SKM-1 (cell line): ENCODE results near the gene PDXP.

Source experiments
- DNase-seq: peaks from one replicate; lab custom pipeline; 2025; ENCODE audit not compliant: unreplicated experiment; lab: John Stamatoyannopoulos, UW

The PDXP gene

GRCh38 chr22:37628830-37629229, 29.7 kb upstream of the PDXP start:
- DNase-seq: no peak

GRCh38 chr22:37629928-37630327, 28.6 kb upstream of the PDXP start:
- DNase-seq: no peak

- no peak for DNase-seq
Measured at GRCh38 chr22:37630839-37631435, 27.6 kb upstream of the PDXP start.

- no peak for DNase-seq
Measured at GRCh38 chr22:37631448-37632173, 26.9 kb upstream of the PDXP start.

GRCh38 chr22:37632174-37633088, 26.1 kb upstream of the PDXP start:
- no peak for DNase-seq

GRCh38 chr22:37633089-37633624, 25.4 kb upstream of the PDXP start:
- no peak for DNase-seq

GRCh38 chr22:37633625-37634416, 24.7 kb upstream of the PDXP start:
- peak; percentile 85 for DNase-seq

- no peak for DNase-seq
Measured at GRCh38 chr22:37634417-37634924, 24.1 kb upstream of the PDXP start.

- DNase-seq: no peak
Measured at GRCh38 chr22:37635157-37635556, 23.4 kb upstream of the PDXP start.

- DNase-seq: peak; percentile 67
Measured at GRCh38 chr22:37636186-37636948, 22.2 kb upstream of the PDXP start.

- DNase-seq: no peak
Measured at GRCh38 chr22:37636949-37637273, 21.6 kb upstream of the PDXP start.

- DNase-seq: no peak
Measured at GRCh38 chr22:37638391-37639069, 20.0 kb upstream of the PDXP start.

- no peak for DNase-seq
Measured at GRCh38 chr22:37639070-37639760, 19.3 kb upstream of the PDXP start, which contains the start of gene SH3BP1. Gene SH3BP1, plus strand, starts transcription at chr22:37639669. Its CDS starts 119 bp downstream, at chr22:37639788.

- DNase-seq: peak; percentile 42
Measured at GRCh38 chr22:37639771-37640590, 18.5 kb upstream of the PDXP start.

- no peak for DNase-seq
Measured at GRCh38 chr22:37640591-37641560, 17.6 kb upstream of the PDXP start.

- no peak for DNase-seq
Measured at GRCh38 chr22:37641561-37641949, 17.0 kb upstream of the PDXP start.
